IPS-15b (cell line): Measurements from ENCODE around the gene ZFTA.
A peak's percentile ranks its signal among the peaks of the same experiment; 100 is the strongest.

Experiments
- H3K27me3 ChIP-seq: one replicate; pipeline ENCODE4 v1.6.1; 2013; ENCODE audit warnings: low read length; ENCODE audit not compliant: control insufficient read depth, insufficient read depth
- H3K36me3 ChIP-seq: one replicate; pipeline ENCODE4 v1.6.1; 2013; ENCODE audit warnings: low read length; ENCODE audit not compliant: control insufficient read depth, insufficient read depth
- H3K4me1 ChIP-seq: one replicate; pipeline ENCODE4 v1.6.1; 2013; ENCODE audit warnings: mild to moderate bottlenecking, low read length; ENCODE audit not compliant: control insufficient read depth, insufficient read depth
- H3K4me3 ChIP-seq: one replicate; pipeline ENCODE4 v1.5.1; 2013; ENCODE audit warnings: low read depth, low read length
- H3K9ac ChIP-seq: one replicate; pipeline ENCODE4 v1.6.1; 2013; ENCODE audit warnings: low read depth, mild to moderate bottlenecking, low read length
- H3K9me3 ChIP-seq: one replicate; pipeline ENCODE4 v1.6.1; 2013; ENCODE audit warnings: mild to moderate bottlenecking, low read length; ENCODE audit not compliant: control insufficient read depth, insufficient read depth

The ZFTA gene

DNA sequence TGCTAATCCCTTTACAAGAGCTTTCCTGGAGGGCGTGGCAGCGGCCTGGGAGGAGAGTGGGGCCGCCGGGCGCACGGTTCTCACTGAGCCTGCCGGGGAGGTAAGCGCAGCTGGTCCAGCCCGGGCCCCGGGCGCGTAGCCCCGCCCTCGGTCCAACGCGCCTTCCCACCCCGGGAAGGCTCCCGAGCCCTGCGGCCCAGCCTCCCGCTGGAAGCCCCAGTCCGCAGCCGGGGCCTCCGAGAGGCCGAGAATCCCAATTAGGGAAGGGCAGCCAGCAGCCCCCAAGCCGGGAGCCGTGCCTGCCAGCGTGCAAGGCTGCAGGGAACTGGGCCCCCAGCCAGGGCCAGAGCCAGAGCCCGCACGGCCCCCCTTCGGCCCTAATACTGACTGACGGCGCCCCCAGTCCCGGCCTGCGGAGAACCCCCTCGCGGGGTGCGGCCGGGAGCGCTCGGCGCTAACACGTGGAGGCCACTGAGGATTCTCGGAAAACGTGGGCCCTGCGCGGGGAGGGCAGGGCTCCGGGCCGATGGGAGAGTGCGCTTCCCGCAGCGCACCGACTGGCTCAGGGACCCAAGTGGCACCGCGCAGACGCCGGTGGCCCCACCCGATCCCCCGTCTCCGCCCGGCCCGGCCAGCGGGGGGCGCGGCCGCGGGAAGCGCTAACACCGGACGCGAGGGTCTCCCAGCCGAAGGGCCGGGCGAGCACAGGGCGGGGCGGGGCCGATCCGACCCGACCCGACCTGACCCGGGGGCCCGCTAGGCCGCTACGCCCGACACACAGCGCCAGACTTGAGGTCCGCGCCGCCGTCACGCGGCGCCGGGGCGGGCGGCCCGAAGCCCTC, 5.7 kb downstream of the ZFTA start:
- H3K4me1 ChIP-seq: peaks cover 26% of the 10 kb centered on the region
- H3K9me3 ChIP-seq: no peaks in the 10 kb centered on the region
- H3K4me3 ChIP-seq: peak overlapping the region; percentile 87
- peaks cover 3% of the 10 kb centered on the region for H3K36me3 ChIP-seq
- peak overlapping the region; percentile 89 for H3K9ac ChIP-seq
- no peaks in the 10 kb centered on the region for H3K27me3 ChIP-seq

DNA sequence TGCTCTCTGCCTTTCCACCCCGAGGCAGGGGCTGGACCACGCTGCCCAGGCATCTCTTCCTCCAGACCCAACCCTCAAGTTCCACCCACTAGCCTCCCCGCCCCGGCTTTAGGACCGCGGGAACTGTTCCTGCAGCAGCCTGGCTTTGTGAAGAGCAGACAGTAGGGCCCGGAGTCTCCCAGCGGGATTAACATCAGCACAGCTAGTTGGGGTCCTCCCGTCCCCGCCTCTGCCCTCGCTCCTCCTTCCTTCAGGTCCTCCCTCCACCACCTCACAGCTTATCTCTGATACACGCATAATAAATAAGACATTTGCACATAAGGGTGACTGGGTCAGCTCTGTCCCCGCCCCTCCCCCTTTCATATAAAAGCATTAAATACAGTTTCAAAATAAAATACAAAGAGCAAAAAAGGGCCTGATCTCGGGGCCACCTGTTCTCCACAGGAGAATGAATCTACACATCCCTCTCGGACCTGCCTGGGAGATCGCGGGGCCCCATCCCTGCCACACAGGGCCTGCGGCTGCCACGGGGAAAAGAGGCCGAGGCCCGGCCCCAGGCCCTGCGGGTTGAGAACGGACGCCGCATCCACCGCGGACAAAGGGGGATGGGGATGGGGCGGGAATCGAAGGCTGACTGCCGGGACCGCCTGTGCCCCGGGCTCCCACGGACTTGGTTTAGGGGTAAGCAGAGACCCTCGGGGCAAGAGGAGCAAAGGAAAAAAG, 6.5 kb downstream of the ZFTA start:
- peak overlapping the region; percentile 87 for H3K4me3 ChIP-seq
- H3K4me1 ChIP-seq: peaks cover 24% of the 10 kb centered on the region
- H3K36me3 ChIP-seq: peaks cover 3% of the 10 kb centered on the region

DNA sequence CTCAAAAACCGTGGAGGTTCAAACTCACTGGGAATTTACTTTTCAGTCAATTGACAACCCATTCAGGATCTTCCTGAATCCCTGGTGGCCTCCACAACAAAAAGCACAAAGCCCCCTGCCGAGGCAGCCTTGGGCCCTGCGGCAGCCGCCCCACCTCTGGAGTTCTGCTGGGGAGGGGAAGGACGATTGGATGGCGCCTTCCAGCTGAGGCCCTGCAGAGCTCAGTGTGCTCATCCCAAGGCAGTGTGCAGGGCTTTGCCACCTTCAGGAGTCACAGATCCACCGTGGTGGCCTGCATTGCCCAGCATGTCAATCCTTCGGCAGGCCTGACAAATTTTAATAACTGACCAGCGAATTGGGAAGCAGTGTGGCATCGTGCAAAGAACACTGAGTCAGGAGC, 7.4 kb downstream of the ZFTA start:
- Histone ChIP-seq H3K9ac (peak overlapping the region; percentile 70), H3K4me3 (peak overlapping the region; percentile 87), H3K9me3 (no peaks in the 10 kb centered on the region), H3K4me1 (peaks cover 22% of the 10 kb centered on the region), H3K27me3 (no peaks in the 10 kb centered on the region), H3K36me3 (peaks cover 10% of the 10 kb centered on the region)

More for the DNA sequence above, 6.5 kb downstream of the ZFTA start:
- no peaks in the 10 kb centered on the region for H3K9me3 ChIP-seq
- H3K27me3 ChIP-seq: no peaks in the 10 kb centered on the region
- H3K9ac ChIP-seq: peak overlapping the region; percentile 89

DNA sequence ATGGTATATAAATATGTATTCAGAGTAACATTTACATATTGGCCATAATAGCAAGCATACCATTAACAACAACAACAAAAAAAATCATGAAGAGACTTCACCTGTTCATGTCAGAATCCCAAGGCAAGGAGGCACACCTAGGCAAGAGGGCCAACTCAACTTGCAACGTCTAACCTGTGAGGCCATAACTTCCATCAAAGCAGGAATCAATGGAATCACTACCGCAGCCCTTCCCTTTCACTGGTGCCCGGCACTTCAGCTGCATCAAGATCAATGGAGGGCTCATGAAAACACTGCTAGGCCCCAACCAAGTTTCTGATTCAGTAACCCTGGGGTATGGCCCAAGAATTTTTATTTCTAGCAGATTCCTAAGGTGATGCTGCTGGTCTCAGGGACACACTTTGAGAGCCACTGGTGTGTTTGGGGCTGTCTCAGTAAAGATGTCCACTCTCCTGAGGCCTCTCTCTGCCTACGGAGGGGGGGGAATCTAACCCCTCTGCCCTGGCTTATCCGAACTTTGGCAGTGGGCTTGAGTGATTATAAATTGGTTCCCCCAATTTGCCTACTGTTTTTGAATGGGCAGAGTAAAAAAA, 8.0 kb downstream of the ZFTA start:
- Histone ChIP-seq H3K9ac (no peak overlapping the region), H3K9me3 (no peaks in the 10 kb centered on the region), H3K36me3 (peaks cover 16% of the 10 kb centered on the region), H3K4me1 (peaks cover 22% of the 10 kb centered on the region), H3K27me3 (no peaks in the 10 kb centered on the region), H3K4me3 (peak overlapping the region; percentile 87)

DNA sequence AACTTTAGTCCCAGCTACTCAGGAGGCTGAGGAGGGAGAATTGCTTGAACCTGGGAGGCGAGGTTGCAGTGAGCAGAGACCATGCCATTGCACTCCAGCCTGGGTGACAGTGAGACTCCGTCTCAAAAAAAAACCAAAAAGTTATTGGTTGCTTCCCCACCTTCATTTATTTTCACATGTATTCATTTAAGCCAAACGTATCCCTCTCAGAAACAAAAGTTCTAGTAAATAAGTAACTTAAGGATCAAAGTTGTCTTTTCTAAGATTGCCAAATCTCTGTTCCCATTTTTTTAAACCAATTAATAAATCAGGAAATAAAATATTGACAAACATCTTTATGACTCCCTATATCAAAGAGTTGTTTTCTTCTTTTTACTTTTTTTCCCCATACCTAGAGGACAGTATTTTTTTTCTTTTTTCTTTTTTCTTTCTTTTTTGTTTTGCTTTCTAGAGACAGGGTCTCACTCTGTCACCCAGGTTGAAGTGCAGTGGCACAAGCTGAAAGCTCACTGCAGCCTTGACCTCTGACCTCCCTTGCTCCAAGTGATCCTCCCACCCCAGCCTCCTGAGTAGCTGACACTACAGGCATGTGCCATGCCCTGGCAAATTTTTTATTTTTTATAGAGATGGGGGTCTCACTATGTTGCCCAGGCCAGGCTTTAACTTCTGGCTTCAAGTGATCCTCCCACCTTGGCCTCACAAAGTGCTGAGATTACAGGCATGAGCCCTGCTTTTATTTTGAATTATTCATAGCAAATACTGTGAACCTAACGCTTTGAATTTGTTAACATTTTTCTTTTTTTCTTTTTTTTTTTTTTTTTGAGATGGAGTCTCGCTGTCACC, 11.4 kb downstream of the ZFTA start:
- Histone ChIP-seq H3K4me1 (peaks cover 17% of the 10 kb centered on the region), H3K27me3 (no peaks in the 10 kb centered on the region), H3K36me3 (peaks cover 30% of the 10 kb centered on the region), H3K4me3 (no peak overlapping the region), H3K9ac (no peak overlapping the region), H3K9me3 (no peaks in the 10 kb centered on the region)

DNA sequence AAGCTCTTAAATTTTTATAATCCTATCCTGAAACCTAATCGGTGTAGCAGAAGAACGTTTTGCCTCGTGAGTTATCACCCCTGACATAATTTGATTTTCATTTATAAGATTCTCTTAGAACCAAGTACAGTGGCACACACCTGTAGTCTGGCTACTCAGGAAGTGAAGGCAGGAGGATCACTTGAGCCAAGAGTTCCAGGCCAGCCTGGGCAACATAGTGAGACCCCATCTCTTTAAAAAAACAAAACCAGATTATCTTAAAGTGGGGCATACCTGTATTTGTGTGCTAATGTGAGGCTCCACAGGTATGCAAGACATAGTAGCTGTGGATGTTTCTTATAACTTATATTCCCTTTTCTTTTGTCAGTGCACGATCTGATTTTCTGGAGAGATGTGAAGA, 19.0 kb downstream of the ZFTA start:
- H3K36me3 ChIP-seq: peaks cover 24% of the 10 kb centered on the region
- peaks cover 2% of the 10 kb centered on the region for H3K4me1 ChIP-seq
- H3K9me3 ChIP-seq: no peaks in the 10 kb centered on the region
- H3K4me3 ChIP-seq: no peak overlapping the region
- no peaks in the 10 kb centered on the region for H3K27me3 ChIP-seq
- H3K9ac ChIP-seq: no peak overlapping the region

DNA sequence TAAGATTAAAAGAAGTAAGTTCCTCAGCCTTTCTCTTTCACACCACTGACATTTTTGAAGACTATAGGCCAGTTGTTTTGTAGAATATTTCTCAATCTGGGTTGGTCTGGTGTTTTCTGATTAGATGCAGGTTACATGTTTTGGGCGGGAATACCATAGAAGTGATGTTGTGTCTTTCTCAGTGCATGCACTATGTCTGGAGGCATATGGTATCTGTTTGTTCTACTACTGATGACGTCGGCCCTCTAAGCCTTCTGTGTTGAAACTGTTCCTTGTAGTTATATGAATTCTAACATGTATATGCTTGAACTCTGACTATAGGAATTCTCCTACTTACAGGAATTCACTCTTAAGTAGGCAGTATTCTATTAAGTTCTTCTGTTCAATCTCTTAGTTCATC, 21.6 kb downstream of the ZFTA start:
- Histone ChIP-seq H3K4me3 (no peak overlapping the region), H3K4me1 (peaks cover 2% of the 10 kb centered on the region), H3K9me3 (no peaks in the 10 kb centered on the region), H3K36me3 (peaks cover 10% of the 10 kb centered on the region), H3K27me3 (no peaks in the 10 kb centered on the region), H3K9ac (no peak overlapping the region)

DNA sequence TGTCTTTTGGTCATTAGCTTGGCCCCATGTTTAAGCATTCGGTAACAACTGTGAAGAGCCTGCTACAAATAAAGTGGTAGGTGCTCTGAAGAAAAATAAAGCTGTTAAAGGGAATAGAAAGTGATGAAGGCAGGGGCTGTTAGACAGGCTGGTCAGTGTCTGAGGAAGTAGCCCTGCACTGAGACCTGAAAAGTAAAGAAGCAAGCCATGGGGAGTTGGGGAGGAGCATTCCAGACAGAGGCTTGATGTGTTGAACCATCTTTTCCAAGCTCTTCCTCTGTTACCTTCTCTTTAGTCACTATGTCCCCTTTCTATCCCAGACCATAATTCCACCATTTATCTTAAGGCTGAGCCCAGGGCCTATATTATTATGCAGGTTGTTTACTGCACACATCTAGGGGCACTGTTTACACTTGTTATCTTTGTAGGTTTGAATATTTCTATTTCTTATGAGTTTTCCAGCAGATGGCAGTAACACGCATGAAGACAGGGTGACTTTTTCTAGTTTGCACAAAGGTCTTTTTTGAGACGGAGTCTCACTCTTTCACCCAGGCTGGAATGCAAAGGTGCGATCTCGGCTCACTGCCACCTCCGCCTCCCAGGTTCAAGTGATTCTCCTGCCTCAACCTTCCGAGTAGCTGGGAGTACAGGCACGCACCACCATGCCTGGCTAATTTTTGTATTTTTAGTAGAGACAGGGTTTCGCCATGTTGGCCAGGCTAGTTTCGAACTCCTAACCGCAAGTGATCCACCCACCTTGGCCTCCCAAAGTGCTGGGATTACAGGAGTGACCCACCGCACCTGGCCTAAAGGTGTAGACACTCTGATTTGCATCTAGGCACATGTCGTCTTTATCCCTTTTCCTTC, 23.0 kb downstream of the ZFTA start:
- peak overlapping the region; percentile 26 for H3K9ac ChIP-seq
- no peak overlapping the region for H3K4me3 ChIP-seq
- no peaks in the 10 kb centered on the region for H3K9me3 ChIP-seq
- H3K36me3 ChIP-seq: peaks cover 7% of the 10 kb centered on the region
- H3K4me1 ChIP-seq: peaks cover 2% of the 10 kb centered on the region
- no peaks in the 10 kb centered on the region for H3K27me3 ChIP-seq

DNA sequence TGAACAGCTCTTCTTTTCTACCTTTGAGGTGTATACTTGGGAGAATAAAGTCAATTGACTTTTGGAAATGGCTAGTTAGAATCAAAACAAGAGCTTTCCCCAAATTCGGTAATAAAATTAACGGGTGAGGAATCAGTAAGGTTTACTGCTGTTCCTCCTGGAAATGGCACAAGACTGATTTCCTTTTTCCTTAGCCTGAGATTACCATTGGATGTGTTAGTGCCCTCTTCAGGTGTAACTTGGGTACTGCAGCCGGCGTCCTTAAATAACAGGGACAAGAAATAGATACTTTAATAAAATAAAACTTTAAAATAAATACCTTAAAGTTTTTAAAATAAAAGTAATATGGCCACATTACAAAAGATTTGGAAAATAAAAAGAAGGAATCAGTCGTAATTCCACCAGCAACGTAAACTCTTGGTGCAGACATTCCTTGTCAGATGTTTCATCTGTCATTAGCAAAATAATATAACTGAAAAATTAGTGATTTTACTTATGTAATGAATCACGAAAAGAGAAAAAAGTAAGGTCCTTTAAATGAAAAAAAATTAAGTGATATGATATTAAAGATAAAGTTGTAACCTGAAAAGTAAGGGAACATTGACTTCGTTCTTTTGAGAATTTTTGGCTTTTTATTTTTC, 29.7 kb downstream of the ZFTA start:
- no peaks in the 10 kb centered on the region for H3K36me3 ChIP-seq
- no peaks in the 10 kb centered on the region for H3K4me1 ChIP-seq
- no peak overlapping the region for H3K9ac ChIP-seq
- no peaks in the 10 kb centered on the region for H3K9me3 ChIP-seq
- H3K4me3 ChIP-seq: no peak overlapping the region
- no peaks in the 10 kb centered on the region for H3K27me3 ChIP-seq

DNA sequence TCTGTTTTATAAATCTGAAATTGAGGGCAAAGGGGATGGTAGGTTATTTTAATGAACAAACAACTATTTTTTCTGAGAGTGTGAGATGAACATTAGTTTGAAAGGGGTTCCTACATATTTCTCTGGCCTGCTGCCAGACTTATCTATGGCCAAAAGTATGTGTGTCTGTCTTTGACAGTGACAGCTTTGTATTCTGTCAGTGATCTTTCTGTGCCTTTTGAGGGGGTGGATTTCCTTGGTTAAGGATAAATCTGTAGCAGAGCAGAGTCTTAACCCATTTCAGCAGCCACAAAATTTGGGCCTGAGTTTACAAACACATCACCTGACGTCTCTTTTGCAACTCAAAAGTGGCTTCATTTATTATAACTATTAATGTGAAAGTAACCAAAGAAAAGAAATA, 30.9 kb downstream of the ZFTA start:
- Histone ChIP-seq H3K4me3 (no peak overlapping the region), H3K9me3 (no peaks in the 10 kb centered on the region), H3K4me1 (no peaks in the 10 kb centered on the region), H3K9ac (no peak overlapping the region), H3K36me3 (no peaks in the 10 kb centered on the region), H3K27me3 (no peaks in the 10 kb centered on the region)
